BLaER1 (cell line): ENCODE measurements around the gene MESD.

Experiments used
- H3K27ac ChIP-seq: shearing (Covaris generic); formaldehyde crosslinking; 2 replicates; pipeline ENCODE4 v1.8.1; 2022
- H3K27me3 ChIP-seq: shearing (Covaris generic); formaldehyde crosslinking; 2 replicates; pipeline ENCODE4 v1.8.1; 2022
- H3K36me3 ChIP-seq: shearing (Covaris generic); formaldehyde crosslinking; 2 replicates; pipeline ENCODE4 v1.8.1; 2022
- H3K4me1 ChIP-seq: shearing (Covaris generic); formaldehyde crosslinking; 2 replicates; pipeline ENCODE4 v1.8.1; 2022
- H3K4me2 ChIP-seq: shearing (Covaris generic); formaldehyde crosslinking; 2 replicates; pipeline ENCODE4 v1.8.1; 2022
- H3K4me3 ChIP-seq: shearing (Covaris generic); formaldehyde crosslinking; 2 replicates; pipeline ENCODE4 v1.8.1; 2022
- H3K9ac ChIP-seq: shearing (Covaris generic); formaldehyde crosslinking; 2 replicates; pipeline ENCODE4 v1.8.1; 2022
- H3K9me3 ChIP-seq: shearing (Covaris generic); formaldehyde crosslinking; 2 replicates; pipeline ENCODE4 v1.8.1; 2022
- H4K20me1 ChIP-seq: shearing (Covaris generic); formaldehyde crosslinking; 2 replicates; pipeline ENCODE4 v1.8.1; 2022
- Cebpa-rat ChIP-seq: shearing (Covaris generic); IDR thresholded peaks from 2 replicates; pipeline ENCODE4 v1.8.1; 2022

MESD gene

DNA sequence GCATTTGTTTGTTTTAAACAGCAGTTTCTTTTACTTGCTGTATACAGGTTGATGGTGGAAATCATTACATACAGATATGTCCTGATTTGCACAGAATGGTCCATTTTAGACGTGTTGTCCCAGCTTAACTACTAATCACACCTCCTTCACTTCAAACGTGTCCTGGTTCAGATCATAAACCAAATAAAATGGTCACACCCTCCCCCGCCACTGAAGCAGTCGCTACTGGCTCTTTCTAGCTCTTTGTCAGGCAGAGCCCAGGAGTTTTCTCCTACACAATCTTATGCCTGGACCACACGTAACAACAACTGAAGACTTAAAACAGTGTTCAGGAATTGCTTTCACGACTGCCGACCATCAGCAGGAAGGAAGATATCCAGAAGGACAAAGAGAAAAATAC, 73.6 kb downstream of the MESD start:
- H3K4me2 ChIP-seq: no peak overlapping the region
- TF ChIP-seq Cebpa-rat: no peak
- no peaks in the 10 kb centered on the region for H3K36me3 ChIP-seq
- no peaks in the 10 kb centered on the region for H3K9me3 ChIP-seq
- peaks cover 13% of the 10 kb centered on the region for H3K4me1 ChIP-seq
- no peaks in the 10 kb centered on the region for H4K20me1 ChIP-seq
- no peaks in the 10 kb centered on the region for H3K27me3 ChIP-seq
- H3K9ac ChIP-seq: no peak overlapping the region
- H3K27ac ChIP-seq: no peak overlapping the region
- no peak overlapping the region for H3K4me3 ChIP-seq

DNA sequence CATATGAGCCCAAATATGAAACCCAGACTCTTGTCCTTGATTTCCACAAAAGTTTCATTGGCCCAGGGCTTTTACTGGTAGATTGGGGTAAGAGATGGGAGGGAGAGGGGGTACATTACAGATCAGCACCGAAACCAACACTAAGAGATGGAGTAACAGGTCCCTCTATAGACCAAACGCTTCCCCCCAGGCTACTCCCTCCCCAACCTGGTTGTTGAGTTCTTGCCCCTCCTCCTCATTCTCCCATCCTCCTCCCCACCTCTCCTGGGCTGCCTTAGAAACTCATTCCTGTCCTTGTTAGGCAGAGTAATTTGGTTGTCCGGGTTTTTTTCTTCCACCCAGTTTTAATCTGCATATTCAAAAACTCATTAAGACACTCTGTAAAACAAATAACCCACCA, 74.1 kb downstream of the MESD start:
- no peaks in the 10 kb centered on the region for H3K27me3 ChIP-seq
- no peaks in the 10 kb centered on the region for H3K9me3 ChIP-seq
- H3K9ac ChIP-seq: no peak overlapping the region
- no peaks in the 10 kb centered on the region for H3K36me3 ChIP-seq
- TF ChIP-seq Cebpa-rat: no peak
- no peak overlapping the region for H3K4me3 ChIP-seq
- H4K20me1 ChIP-seq: no peaks in the 10 kb centered on the region
- no peak overlapping the region for H3K27ac ChIP-seq
- no peak overlapping the region for H3K4me2 ChIP-seq
- peaks cover 9% of the 10 kb centered on the region for H3K4me1 ChIP-seq

DNA sequence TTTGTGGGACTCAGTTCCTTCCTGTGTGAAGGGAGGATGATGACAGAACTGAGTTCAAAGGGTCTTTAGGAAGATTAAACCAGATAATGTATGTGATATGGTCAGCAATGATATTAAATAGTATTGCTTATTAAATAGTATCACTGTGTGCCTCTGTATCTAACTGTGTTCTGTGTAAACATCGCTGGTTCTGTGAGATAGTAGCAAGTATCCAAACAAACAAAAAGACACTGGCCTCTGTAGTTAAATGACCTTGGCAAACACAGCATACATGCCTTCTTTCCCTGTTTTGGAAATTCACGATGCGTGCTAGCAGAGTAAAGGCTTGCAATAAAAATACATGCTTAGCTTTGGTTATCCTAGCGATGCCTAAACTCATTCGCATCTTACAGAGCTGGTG, 76.1 kb downstream of the MESD start:
- H3K4me1 ChIP-seq: peaks cover 5% of the 10 kb centered on the region; the same call in 1 of the 2 replicates
- H4K20me1 ChIP-seq: no peaks in the 10 kb centered on the region
- H3K9me3 ChIP-seq: 0 out of 2 replicates have a peak, but pooled peaks cover 2% of the 10 kb centered on the region
- H3K36me3 ChIP-seq: no peaks in the 10 kb centered on the region
- no peaks in the 10 kb centered on the region for H3K27me3 ChIP-seq
- no peak overlapping the region for H3K27ac ChIP-seq
- TF ChIP-seq Cebpa-rat: no peak
- H3K4me3 ChIP-seq: no peak overlapping the region
- no peak overlapping the region for H3K4me2 ChIP-seq
- H3K9ac ChIP-seq: no peak overlapping the region

DNA sequence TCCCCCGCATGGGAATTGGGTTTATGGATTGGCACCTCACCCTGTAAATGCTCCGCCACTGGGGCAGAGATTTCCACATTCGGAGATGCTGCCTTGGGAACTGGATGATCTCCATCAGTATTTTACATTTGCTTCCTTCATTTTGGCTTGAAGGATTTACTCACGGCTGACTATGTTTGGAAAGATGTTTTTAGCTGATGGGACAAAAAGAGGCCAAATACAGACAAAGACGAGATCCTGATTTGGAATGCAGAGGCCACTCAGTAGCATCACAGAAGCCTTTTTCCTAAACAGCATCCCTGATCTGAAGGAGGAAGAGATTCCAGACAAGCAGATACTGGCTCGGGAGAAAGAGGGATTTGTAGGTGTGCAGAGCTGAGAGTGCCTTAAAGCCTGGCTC, 76.9 kb downstream of the MESD start:
- no peak overlapping the region for H3K4me3 ChIP-seq
- no peak overlapping the region for H3K27ac ChIP-seq
- TF ChIP-seq Cebpa-rat: no peak

DNA sequence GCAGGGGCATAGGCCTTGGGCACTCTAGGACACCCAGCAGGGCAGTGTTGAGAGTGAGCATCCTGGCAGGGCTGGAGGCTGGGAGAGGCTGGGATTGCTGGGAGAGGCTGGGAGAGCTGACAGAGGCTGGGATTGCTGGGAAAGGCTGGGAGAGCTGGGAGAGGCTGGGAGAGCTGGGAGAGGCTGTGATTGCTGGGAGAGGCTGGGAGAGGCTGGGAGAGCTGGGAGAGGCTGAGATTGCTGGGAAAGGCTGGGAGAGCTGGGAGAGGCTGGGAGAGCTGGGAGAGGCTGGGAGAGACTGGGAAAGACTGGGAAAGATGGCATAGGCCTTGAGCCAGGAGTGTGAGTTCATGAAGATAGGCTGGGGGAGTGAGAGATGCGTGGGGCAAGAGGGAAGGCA, 77.8 kb downstream of the MESD start:
- H4K20me1 ChIP-seq: no peaks in the 10 kb centered on the region
- no peak overlapping the region for H3K4me2 ChIP-seq
- H3K4me3 ChIP-seq: no peak overlapping the region
- H3K4me1 ChIP-seq: peaks cover 5% of the 10 kb centered on the region; the same call in 1 of the 2 replicates
- no peaks in the 10 kb centered on the region for H3K27me3 ChIP-seq
- no peak overlapping the region for H3K27ac ChIP-seq
- no peaks in the 10 kb centered on the region for H3K36me3 ChIP-seq
- no peak for TF ChIP-seq Cebpa-rat
- H3K9ac ChIP-seq: no peak overlapping the region
- H3K9me3 ChIP-seq: 0 out of 2 replicates have a peak, but pooled peaks cover 5% of the 10 kb centered on the region

More for the DNA sequence above, 76.9 kb downstream of the MESD start:
- H3K4me1 ChIP-seq: peaks cover 5% of the 10 kb centered on the region; the same call in 1 of the 2 replicates
- no peak overlapping the region for H3K9ac ChIP-seq
- no peaks in the 10 kb centered on the region for H3K27me3 ChIP-seq
- no peak overlapping the region for H3K4me2 ChIP-seq
- no peaks in the 10 kb centered on the region for H3K36me3 ChIP-seq
- no peaks in the 10 kb centered on the region for H4K20me1 ChIP-seq
- 0 out of 2 replicates have a peak, but pooled peaks cover 5% of the 10 kb centered on the region for H3K9me3 ChIP-seq

DNA sequence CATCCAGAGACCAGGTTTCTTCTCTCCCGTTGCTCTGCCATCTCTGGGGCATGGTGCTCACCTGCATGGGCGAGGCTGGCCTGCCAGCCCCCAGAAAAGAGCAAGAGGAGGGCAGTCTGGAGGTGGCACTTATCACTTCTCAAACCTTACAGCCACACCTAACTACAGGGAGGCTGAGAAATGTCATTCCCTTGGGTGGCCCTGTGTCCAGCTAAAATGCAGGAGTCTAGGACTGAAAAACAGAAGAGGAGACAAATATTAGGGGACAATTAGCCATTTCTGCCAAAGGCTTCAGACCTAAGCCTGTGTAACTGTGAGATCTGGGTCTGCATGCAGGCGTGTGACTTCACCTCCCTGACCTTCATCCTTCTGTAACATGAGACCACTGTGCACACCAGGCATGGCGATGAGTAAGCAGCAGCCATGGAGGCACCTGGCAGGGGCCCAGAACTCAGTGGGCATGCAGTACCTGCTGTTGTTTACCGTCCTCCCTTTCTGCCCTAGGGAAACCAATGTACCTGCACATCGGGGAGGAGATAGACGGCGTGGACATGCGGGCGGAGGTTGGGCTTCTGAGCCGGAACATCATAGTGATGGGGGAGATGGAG, 83.4 kb downstream of the MESD start:
- Histone ChIP-seq H3K27ac (no peak overlapping the region), H3K36me3 (no peaks in the 10 kb centered on the region), H3K4me1 (no peaks in the 10 kb centered on the region), H3K27me3 (no peaks in the 10 kb centered on the region), H3K9me3 (0 out of 2 replicates have a peak, but pooled peaks cover 5% of the 10 kb centered on the region), H3K9ac (no peak overlapping the region), H3K4me2 (no peak overlapping the region), H4K20me1 (no peaks in the 10 kb centered on the region), H3K4me3 (no peak overlapping the region)
- TF ChIP-seq Cebpa-rat: no peak

DNA sequence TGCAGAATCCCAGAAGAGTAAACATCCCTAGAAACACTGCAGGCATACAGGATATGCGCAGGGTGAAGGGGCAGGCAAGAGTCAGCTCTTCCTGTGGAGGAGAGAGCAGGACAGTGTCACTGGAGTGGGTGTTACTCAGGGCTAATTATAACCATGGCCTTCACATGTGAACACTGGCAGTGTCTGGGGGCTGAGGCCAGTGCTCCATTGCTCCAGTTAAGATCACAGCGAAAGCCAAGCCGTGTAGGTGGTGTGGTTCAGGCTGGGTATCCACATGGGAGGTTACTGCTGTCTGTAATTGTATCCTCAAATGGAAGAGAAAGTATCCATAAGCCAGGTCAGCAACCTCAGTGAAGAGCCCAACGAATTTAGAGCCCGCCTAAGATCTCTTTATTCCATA, 84.6 kb downstream of the MESD start:
- Histone ChIP-seq H3K4me1 (no peaks in the 10 kb centered on the region), H3K9me3 (0 out of 2 replicates have a peak, but pooled peaks cover 5% of the 10 kb centered on the region), H4K20me1 (no peaks in the 10 kb centered on the region), H3K9ac (no peak overlapping the region), H3K27me3 (no peaks in the 10 kb centered on the region), H3K4me2 (no peak overlapping the region), H3K36me3 (no peaks in the 10 kb centered on the region), H3K27ac (no peak overlapping the region), H3K4me3 (no peak overlapping the region)
- TF ChIP-seq Cebpa-rat: no peak

DNA sequence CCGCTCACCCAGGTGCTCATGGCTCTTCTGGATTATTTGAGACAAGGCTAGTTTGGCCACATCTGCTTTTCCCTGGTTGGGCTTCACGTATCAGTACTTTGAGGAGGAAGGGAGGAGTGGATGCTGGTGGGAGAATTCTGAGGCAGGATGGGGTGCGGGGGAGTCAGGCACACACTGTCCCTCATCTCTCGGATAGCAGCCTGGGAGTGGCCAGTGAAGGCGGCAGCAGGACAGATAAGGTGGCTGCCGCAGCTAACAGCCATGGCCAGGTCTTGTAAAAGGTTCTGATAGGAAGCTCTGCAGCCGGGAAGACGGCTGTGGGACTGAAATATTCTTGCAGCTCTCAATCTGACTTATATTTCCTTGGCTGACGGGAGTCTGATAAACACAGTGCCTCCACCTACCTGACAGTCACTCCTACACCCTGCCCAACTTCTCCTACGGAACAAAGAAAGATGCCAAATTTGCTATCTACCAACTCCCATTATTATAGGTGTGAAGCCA, 87.3 kb downstream of the MESD start:
- H3K4me2 ChIP-seq: no peak overlapping the region
- no peak for TF ChIP-seq Cebpa-rat

DNA sequence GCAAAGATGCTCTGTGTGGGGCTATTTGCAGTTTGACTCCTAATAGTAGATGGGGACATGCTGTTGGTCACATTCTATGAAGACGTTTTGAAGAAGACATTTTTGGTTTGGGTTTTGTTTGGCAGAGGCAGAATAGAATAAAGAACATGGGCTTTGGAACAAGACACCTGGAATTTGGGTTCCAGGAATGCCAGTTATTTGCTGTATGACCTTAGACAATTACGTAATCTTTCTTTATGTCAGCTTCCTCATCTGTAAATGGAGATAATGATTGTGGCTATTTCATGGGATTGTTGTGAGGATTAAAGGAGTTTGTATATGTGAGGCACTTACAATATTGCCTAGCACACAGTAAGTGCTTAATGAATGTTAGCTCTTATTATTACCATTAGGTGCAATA, 91.6 kb downstream of the MESD start:
- TF ChIP-seq Cebpa-rat: no peak
- H3K9ac ChIP-seq: no peak overlapping the region
- peaks cover 7% of the 10 kb centered on the region for H3K9me3 ChIP-seq
- no peaks in the 10 kb centered on the region for H3K27me3 ChIP-seq
- no peak overlapping the region for H3K27ac ChIP-seq
- H3K4me3 ChIP-seq: no peak overlapping the region
- H3K36me3 ChIP-seq: no peaks in the 10 kb centered on the region
- H3K4me2 ChIP-seq: no peak overlapping the region
- H3K4me1 ChIP-seq: no peaks in the 10 kb centered on the region
- H4K20me1 ChIP-seq: no peaks in the 10 kb centered on the region

More for the DNA sequence above, 87.3 kb downstream of the MESD start:
- Histone ChIP-seq H3K4me1 (no peaks in the 10 kb centered on the region), H4K20me1 (no peaks in the 10 kb centered on the region), H3K27me3 (no peaks in the 10 kb centered on the region), H3K9me3 (no peaks in the 10 kb centered on the region), H3K4me3 (no peak overlapping the region), H3K36me3 (no peaks in the 10 kb centered on the region), H3K27ac (no peak overlapping the region), H3K9ac (no peak overlapping the region)
